H9 (cell line): ENCODE results near the gene AGBL4. TPM values are rescaled to one million over a fixed set of nuclear protein-coding genes. Genes with fewer than 3 reads are reported as not detected.

Experiments used
- DNase-seq: peaks from one replicate; pipeline ENCODE4 v3.0.0-alpha.2; 2017
- H2AFZ ChIP-seq: one replicate; pipeline ENCODE4 v1.6.1; 2013; ENCODE audit warnings: mild to moderate bottlenecking, low read length, control low read depth, moderate library complexity
- H2AK5ac ChIP-seq: 2 replicates; pipeline ENCODE4 v1.6.1; 2013; ENCODE audit warnings: low read length, control low read depth, mixed read lengths; ENCODE audit not compliant: insufficient read length
- H2BK120ac ChIP-seq: one replicate; pipeline ENCODE4 v1.6.1; 2013; ENCODE audit warnings: low read depth, mild to moderate bottlenecking, low read length, control low read depth, inconsistent platforms; ENCODE audit not compliant: poor library complexity, severe bottlenecking
- H2BK12ac ChIP-seq: 2 replicates; pipeline ENCODE4 v1.6.1; 2013; ENCODE audit warnings: low read length, control low read depth, mixed read lengths, low read depth; ENCODE audit not compliant: insufficient read length
- H2BK15ac ChIP-seq: 2 replicates; pipeline ENCODE4 v1.6.1; 2013; ENCODE audit warnings: low read depth, low read length, control low read depth
- H2BK20ac ChIP-seq: one replicate; pipeline ENCODE4 v1.6.1; 2013; ENCODE audit warnings: low read depth, mild to moderate bottlenecking, low read length, control low read depth, inconsistent platforms; ENCODE audit not compliant: poor library complexity, severe bottlenecking
- H2BK5ac ChIP-seq: 2 replicates; pipeline ENCODE4 v1.6.1; 2013; ENCODE audit warnings: low read length, control low read depth, mixed read lengths; ENCODE audit not compliant: insufficient read length
- H3K14ac ChIP-seq: 2 replicates; pipeline ENCODE4 v1.6.1; 2013; ENCODE audit warnings: low read length, control low read depth; ENCODE audit not compliant: insufficient read depth
- H3K18ac ChIP-seq: 2 replicates; pipeline ENCODE4 v1.6.1; 2013; ENCODE audit warnings: low read depth, mild to moderate bottlenecking, mixed read lengths, low read length, control low read depth; ENCODE audit not compliant: insufficient read length
- H3K23ac ChIP-seq: 2 replicates; pipeline ENCODE4 v1.6.1; 2013; ENCODE audit warnings: low read length, control low read depth, mixed read lengths, low read depth; ENCODE audit not compliant: insufficient read length
- H3K23me2 ChIP-seq: 2 replicates; pipeline ENCODE4 v1.6.1; 2013; ENCODE audit warnings: low read depth, mild to moderate bottlenecking, mixed read lengths, low read length, control low read depth; ENCODE audit not compliant: insufficient read length, poor library complexity, severe bottlenecking
- H3K27ac ChIP-seq: 2 replicates; pipeline ENCODE4 v1.5.1; 2013; ENCODE audit warnings: low read length, control low read depth, mixed read lengths, low read depth; ENCODE audit not compliant: insufficient read length
- H3K27me3 ChIP-seq: 2 replicates; pipeline ENCODE4 v1.6.1; 2013; ENCODE audit warnings: low read length, control low read depth, inconsistent platforms; ENCODE audit not compliant: insufficient read depth
- H3K4ac ChIP-seq: 2 replicates; pipeline ENCODE4 v1.6.1; 2013; ENCODE audit warnings: low read depth, mild to moderate bottlenecking, control low read depth, inconsistent platforms, low read length, moderate library complexity
- H3K4me1 ChIP-seq: 2 replicates; pipeline ENCODE4 v1.6.1; 2013; ENCODE audit warnings: low read length, control low read depth, inconsistent platforms; ENCODE audit not compliant: insufficient read depth
- H3K4me2 ChIP-seq: 2 replicates; pipeline ENCODE4 v1.6.1; 2013; ENCODE audit warnings: low read length, control low read depth, mixed read lengths; ENCODE audit not compliant: insufficient read length, insufficient read depth
- H3K56ac ChIP-seq: 2 replicates; pipeline ENCODE4 v1.6.1; 2013; ENCODE audit warnings: low read depth, mild to moderate bottlenecking, mixed read lengths, low read length, control low read depth; ENCODE audit not compliant: insufficient read length
- H3K79me1 ChIP-seq: 2 replicates; pipeline ENCODE4 v1.6.1; 2013; ENCODE audit warnings: low read depth, mild to moderate bottlenecking, moderate library complexity, low read length, control low read depth, inconsistent platforms; ENCODE audit not compliant: insufficient read depth, poor library complexity, severe bottlenecking
- H3K79me2 ChIP-seq: 2 replicates; pipeline ENCODE4 v1.6.1; 2013; ENCODE audit warnings: low read length, control low read depth, inconsistent platforms; ENCODE audit not compliant: insufficient read depth
- H3K9ac ChIP-seq: 2 replicates; pipeline ENCODE4 v1.6.1; 2013; ENCODE audit warnings: low read length, control low read depth, mixed read lengths; ENCODE audit not compliant: insufficient read length; ENCODE audit errors: extremely low read depth
- H3K9me3 ChIP-seq: one replicate; pipeline ENCODE4 v1.6.1; 2013; ENCODE audit warnings: low read depth, low read length, inconsistent platforms; ENCODE audit not compliant: control insufficient read depth
- H3T11ph ChIP-seq: one replicate; pipeline ENCODE4 v1.6.1; 2013; ENCODE audit warnings: mild to moderate bottlenecking, low read length, control low read depth, inconsistent platforms
- H4K20me1 ChIP-seq: one replicate; pipeline ENCODE4 v1.6.1; 2013; ENCODE audit not compliant: control insufficient read depth, insufficient read length, insufficient read depth
- H4K5ac ChIP-seq: 2 replicates; pipeline ENCODE4 v1.6.1; 2013; ENCODE audit warnings: low read depth, mild to moderate bottlenecking, mixed read lengths, low read length, control low read depth; ENCODE audit not compliant: insufficient read length
- H4K8ac ChIP-seq: replicated peaks from 2 replicates; pipeline ENCODE4 v1.6.1; 2013; ENCODE audit warnings: low read length, control low read depth, mixed read lengths, low read depth; ENCODE audit not compliant: insufficient read length
- H4K91ac ChIP-seq: 2 replicates; pipeline ENCODE4 v1.6.1; 2013; ENCODE audit warnings: low read depth, mild to moderate bottlenecking, moderate library complexity, mixed read lengths, low read length, control low read depth; ENCODE audit not compliant: insufficient read length
- H3K27ac Mint-ChIP-seq, 3 experiments: 2 replicates in 2 of 3; 3 replicates in 1 of 3; pipeline ENCODE4 v1.8.0; 2020 to 2021; ENCODE audit warnings: mixed read lengths in 3 of 3, mild to moderate bottlenecking in 1 of 3, moderate library complexity in 1 of 3
- H3K27me3 Mint-ChIP-seq: 2 replicates; pipeline ENCODE4 v1.8.0; 2021; ENCODE audit warnings: low read depth, mild to moderate bottlenecking, moderate library complexity, mixed read lengths
- H3K36me3 Mint-ChIP-seq, 3 experiments: 2 replicates in 2 of 3; 3 replicates in 1 of 3; pipeline ENCODE4 v1.8.0; 2020 to 2021; ENCODE audit warnings: low read depth in 3 of 3, mixed read lengths in 3 of 3; ENCODE audit not compliant: insufficient read depth in 1 of 3
- H3K4me1 Mint-ChIP-seq, 2 experiments: 2 replicates each; pipeline ENCODE4 v1.8.0; 2020; ENCODE audit warnings: mixed read lengths in 2 of 2
- H3K4me3 Mint-ChIP-seq, 2 experiments: 2 replicates in 1 of 2; 3 replicates in 1 of 2; pipeline ENCODE4 v1.8.0; 2020 to 2021; ENCODE audit warnings: mild to moderate bottlenecking in 2 of 2, mixed read lengths in 2 of 2, moderate library complexity in 1 of 2
- H3K9me3 Mint-ChIP-seq, 2 experiments: 2 replicates in 1 of 2; 3 replicates in 1 of 2; pipeline ENCODE4 v1.8.0; 2020; ENCODE audit warnings: mild to moderate bottlenecking in 2 of 2, mixed read lengths in 2 of 2, moderate library complexity in 1 of 2
- CTCF ChIP-seq: fragments of 200-600 bp; sonication (generic); conservative IDR thresholded peaks from 3 replicates; pipeline ENCODE4 v1.8.0; 2021; ENCODE audit warnings: antibody characterized with exemption, mild to moderate bottlenecking
- WGBS: extraction: QIAGEN DNeasy Blood & Tissue Kit; methylation state at CpG from one replicate; pipeline ENCODE4 v1.1.7; 2013; ENCODE audit warnings: missing lambda C conversion rate, low lambda C conversion rate, mixed read lengths; ENCODE audit not compliant: insufficient read length; ENCODE audit errors: extremely low coverage; 5-methylcytosine and 5-hydroxymethylcytosine counted together
- total RNA-seq: library from RNA; stranded (reverse); gene quantifications from 2 replicates; pipeline ENCODE4 v1.2.1, GENCODE V29; 2021

AGBL4 gene
- total RNA-seq, 1 experiment from 2014 or later = not detected

- Histone ChIP-seq H2BK12ac (no peak overlapping the region), H3K9ac (no peak overlapping the region), H3K27me3 (no peaks in the 10 kb centered on the region), H3K23ac (no peak overlapping the region), H4K8ac (no peak overlapping the region), H3K4me1 (no peaks in the 10 kb centered on the region), H4K20me1 (no peaks in the 10 kb centered on the region), H2BK15ac (no peak overlapping the region), H4K91ac (no peak overlapping the region), H3K4me2 (no peak overlapping the region), H2BK5ac (no peak overlapping the region), H2BK20ac (no peak overlapping the region), H3T11ph (no peak overlapping the region), H3K79me1 (no peaks in the 10 kb centered on the region), H3K18ac (no peak overlapping the region), H2AK5ac (no peak overlapping the region), H2AFZ (no peak overlapping the region), H3K56ac (no peak overlapping the region), H3K4ac (no peak overlapping the region), H4K5ac (no peak overlapping the region), H3K79me2 (no peaks in the 10 kb centered on the region), H3K9me3 (no peaks in the 10 kb centered on the region), H3K14ac (no peak overlapping the region), H3K23me2 (no peaks in the 10 kb centered on the region), H3K27ac (no peak overlapping the region), H2BK120ac (no peak overlapping the region)
- Mint-ChIP-seq H3K4me1 (peaks cover 0 to 5% of the 10 kb centered on the region in 2 experiments; a peak in 1 of 4 replicates), H3K36me3 (no peaks in the 10 kb centered on the region), H3K4me3 (no peak overlapping the region), H3K9me3 (no peaks in the 10 kb centered on the region), H3K27me3 (peaks cover 9% of the 10 kb centered on the region), H3K27ac (no peak overlapping the region)
- TF ChIP-seq CTCF = no peak
- no CpG with 5 or more reads among the region's 5 CpGs for WGBS
- DNase-seq = no peak
Measured at GRCh38 chr1:48627486-48627885, 1396.3 kb downstream of the AGBL4 start.
